ENCODE measurements around the gene XG. TPM values are rescaled to one million over a fixed set of nuclear protein-coding genes. Genes with fewer than 3 reads are reported as not detected.

The XG gene
- total RNA-seq, 2 donors from 2014 or later, result 0.51 to 1.3 TPM

GRCh38 chrX:2857566-2857965, 105.7 kb downstream of the XG start:
- Histone ChIP-seq H3K4me1 (no peaks in the 10 kb centered on the region), H3K36me3 (no peaks in the 10 kb centered on the region), H3K4me3 (no peak overlapping the region), H3K27me3 (no peaks in the 10 kb centered on the region), H3K9me3 (no peaks in the 10 kb centered on the region), H3K27ac (no peak overlapping the region)
- TF ChIP-seq, protein P1, sequence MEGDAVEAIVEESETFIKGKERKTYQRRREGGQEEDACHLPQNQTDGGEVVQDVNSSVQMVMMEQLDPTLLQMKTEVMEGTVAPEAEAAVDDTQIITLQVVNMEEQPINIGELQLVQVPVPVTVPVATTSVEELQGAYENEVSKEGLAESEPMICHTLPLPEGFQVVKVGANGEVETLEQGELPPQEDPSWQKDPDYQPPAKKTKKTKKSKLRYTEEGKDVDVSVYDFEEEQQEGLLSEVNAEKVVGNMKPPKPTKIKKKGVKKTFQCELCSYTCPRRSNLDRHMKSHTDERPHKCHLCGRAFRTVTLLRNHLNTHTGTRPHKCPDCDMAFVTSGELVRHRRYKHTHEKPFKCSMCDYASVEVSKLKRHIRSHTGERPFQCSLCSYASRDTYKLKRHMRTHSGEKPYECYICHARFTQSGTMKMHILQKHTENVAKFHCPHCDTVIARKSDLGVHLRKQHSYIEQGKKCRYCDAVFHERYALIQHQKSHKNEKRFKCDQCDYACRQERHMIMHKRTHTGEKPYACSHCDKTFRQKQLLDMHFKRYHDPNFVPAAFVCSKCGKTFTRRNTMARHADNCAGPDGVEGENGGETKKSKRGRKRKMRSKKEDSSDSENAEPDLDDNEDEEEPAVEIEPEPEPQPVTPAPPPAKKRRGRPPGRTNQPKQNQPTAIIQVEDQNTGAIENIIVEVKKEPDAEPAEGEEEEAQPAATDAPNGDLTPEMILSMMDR (IDR thresholded peaks at IDR 0.05), result no peak
- no peak for DNase-seq (ENCODE audit: low spot score)

DNA sequence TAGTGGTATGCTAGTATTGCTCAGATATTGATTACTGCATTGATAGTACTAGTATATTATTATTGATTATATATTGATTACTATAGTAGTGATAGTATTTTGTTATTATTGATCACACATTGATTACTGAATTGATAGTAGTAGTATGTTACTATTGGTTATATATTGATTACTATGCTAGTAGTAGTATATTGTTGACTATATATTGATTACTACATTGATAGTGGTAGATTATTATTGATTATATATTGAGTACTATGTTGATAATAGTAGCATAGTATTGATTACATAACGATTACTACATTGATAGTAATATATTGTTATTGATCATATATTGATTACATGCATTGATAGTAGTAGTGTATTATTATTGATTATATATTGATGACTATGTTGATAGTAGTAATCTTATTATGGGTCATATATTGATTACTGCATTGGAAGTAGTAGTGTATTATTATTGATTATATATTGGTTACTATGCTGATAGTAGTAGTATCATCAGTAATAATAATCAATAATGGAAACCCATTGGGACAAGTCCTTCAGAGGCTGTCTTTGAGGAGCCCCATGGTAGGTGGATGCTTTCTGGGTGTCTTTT, 107.5 kb downstream of the XG start:
- TF ChIP-seq, protein P1 (IDR thresholded peaks at IDR 0.05), result no peak
- H3K4me1 ChIP-seq, result no peaks in the 10 kb centered on the region

GRCh38 chrX:2862404-2862803, 110.6 kb downstream of the XG start:
- H3K36me3 ChIP-seq, result no peaks in the 10 kb centered on the region
- no peaks in the 10 kb centered on the region for H3K27me3 ChIP-seq
- TF ChIP-seq, protein P1 (IDR thresholded peaks at IDR 0.05), result no peak
- no peaks in the 10 kb centered on the region for H3K4me1 ChIP-seq
- peak; percentile 32 for DNase-seq (ENCODE audit: low spot score)
- no peaks in the 10 kb centered on the region for H3K9me3 ChIP-seq
- H3K4me3 ChIP-seq, result no peak overlapping the region
- no peak overlapping the region for H3K27ac ChIP-seq

More for the DNA sequence above, 107.5 kb downstream of the XG start:
- H3K9me3 ChIP-seq, result no peaks in the 10 kb centered on the region
- H3K27me3 ChIP-seq, result no peaks in the 10 kb centered on the region
- DNase-seq (ENCODE audit: low spot score), result no peak
- no peaks in the 10 kb centered on the region for H3K36me3 ChIP-seq
- H3K27ac ChIP-seq, result no peak overlapping the region
- no peak overlapping the region for H3K4me3 ChIP-seq

GRCh38 chrX:2863646-2864045, 111.8 kb downstream of the XG start:
- TF ChIP-seq, protein P1 (IDR thresholded peaks at IDR 0.05), result no peak
- Histone ChIP-seq H3K27me3 (no peaks in the 10 kb centered on the region), H3K4me3 (no peak overlapping the region)

More at GRCh38 chrX:2863646-2864045, 111.8 kb downstream of the XG start:
- Histone ChIP-seq H3K4me1 (no peaks in the 10 kb centered on the region), H3K36me3 (no peaks in the 10 kb centered on the region), H3K9me3 (no peaks in the 10 kb centered on the region), H3K27ac (no peak overlapping the region)
- DNase-seq (ENCODE audit: low spot score), result peak; percentile 26

Other genes starting within 250 kb of the XG start
- 100 to 1,000 TPM; 234 to 282 TPM for gene CD99, start 60.7 kb upstream of the XG start, total RNA-seq
- 1 to 10 TPM; 4.3 to 6.0 TPM for gene GYG2, start 76.9 kb downstream of the XG start, total RNA-seq
- 10 to 100 TPM in 1 of 2 donors, 1 to 10 TPM in 1; 6.1 to 10.0 TPM for gene ARSD, start 177.3 kb downstream of the XG start, total RNA-seq

All from right atrium auricular region (tissue), 2 donors.